ENCODE results near the gene SKI.

The SKI gene

DNA sequence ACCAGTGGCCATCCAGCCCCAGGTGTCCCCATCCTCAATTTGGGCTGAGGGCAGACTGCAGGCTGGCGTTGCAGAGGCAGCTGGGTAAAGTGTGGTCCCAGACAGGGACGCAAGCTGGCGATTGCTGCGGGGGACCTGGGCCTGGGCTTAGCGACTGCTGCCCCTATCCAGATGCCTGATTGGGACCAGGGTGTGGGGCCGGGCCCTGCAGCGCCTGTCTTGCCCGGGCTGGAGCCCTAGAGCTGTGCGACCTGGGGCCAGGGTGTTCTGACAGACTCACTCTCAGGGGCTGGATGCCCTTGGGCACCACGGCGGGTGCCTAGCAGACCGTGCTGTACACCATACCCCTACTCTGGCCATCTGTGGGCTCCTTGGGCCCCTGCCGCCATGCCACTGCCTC, 17.3 kb upstream of the SKI start:
- no peak for DNase-seq

DNA sequence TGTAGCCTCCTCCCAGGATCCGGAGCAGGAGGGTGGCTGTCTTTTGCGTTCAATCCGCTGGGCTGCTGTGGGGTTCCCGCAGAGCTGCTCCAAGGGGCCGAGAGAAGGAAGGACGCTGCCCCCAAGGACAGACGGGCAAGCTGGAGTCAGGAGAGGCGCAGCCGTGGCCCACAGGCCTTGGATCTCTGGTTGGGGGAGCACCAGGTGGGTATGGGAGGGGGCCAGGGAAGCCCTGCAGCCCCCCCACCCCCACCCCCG, 15.9 kb upstream of the SKI start:
- DNase-seq = no peak

DNA sequence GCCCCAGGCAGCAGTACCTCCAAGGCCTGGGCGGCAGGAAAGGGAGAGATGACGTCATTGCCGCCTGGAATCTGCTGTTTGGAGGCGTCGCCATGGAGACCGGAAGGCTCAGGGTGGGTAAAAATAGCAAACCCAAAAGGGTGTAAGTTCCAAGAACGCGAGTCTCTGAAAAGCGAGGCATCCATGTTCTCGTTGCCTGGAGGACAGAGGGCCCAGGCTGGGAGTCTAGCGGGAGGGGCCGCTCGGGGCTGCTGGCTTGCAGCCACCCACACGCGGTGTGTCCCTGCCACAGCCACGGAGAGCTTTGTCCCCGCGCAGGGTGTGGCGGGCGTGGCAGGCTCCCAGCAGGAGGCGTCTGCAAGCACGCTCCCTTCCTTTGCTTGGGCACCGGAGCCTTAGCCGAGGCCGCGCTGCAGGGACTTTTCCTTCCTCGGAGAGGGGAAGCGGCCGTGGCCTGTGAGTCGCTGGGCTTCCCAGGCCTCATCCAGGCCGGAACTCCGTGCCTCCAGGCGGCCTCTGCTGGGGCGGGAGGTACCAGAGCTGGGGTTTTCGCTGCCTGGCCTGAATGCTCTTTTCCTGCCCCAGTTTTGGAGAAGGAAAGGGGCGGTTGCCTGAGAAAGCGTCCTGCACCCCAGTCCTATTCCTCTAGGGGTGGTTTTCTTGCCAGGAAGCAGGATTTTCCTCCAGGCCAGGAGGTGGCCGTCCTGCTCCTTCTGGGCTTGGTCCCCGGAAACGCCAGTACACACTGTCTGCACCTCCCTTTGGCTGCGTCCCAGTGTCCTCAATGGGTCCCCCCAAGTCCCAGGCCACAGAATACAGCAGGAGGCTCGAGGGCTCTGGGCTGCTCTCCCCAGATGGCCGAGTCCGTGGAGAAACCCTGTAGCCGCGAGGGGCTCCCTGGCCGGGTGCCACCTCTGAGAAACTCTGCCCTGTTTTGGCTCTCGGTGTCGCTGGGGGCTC, 15.3 kb upstream of the SKI start:
- peak in 1 of 4 experiments; percentile 45 for DNase-seq

DNA sequence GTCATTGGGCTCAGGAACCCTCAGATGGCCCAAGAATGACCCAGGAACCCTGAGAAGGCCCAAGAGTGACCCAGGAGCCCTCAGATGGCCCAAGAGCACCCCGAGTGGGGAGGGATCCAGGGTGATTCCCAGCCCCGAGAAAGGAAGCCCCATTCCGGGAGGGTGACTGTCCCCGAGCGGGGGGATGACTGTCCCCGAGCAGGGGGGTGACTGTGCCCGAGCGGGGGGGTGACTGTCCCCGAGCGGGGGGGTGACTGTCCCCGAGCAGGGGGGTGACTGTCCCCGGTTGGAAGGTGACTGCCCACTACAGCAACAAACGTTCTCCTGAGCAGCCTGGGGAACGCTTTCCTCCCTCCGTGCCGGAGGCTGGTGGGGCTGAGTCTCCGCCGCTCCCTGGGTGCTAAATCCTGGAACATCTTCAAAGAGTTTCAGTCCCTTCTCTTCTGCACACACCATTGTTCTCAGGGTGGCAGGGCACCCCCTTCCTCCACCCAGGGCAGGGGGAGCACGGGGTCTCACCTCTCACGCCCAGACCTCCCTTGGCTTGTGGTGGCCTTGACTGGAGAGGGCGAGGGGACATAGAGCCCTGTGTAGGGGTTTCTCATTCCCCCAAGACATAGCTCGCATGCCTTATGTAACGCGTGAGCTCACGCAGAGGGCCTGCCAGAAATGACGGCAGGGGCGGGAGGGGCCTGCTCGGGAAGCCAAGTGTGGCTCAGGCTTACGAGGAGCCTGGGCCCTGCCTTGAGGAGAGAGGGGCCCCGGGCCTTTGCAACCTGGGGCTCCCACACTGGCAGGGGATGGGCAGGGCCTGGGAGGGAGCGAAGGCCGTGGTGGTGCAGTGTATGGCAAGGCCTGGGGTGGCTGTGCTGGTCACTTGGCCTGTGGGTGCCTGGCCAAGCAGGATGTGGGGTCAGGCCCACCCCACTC, 14.3 kb upstream of the SKI start:
- no peak for DNase-seq

DNA sequence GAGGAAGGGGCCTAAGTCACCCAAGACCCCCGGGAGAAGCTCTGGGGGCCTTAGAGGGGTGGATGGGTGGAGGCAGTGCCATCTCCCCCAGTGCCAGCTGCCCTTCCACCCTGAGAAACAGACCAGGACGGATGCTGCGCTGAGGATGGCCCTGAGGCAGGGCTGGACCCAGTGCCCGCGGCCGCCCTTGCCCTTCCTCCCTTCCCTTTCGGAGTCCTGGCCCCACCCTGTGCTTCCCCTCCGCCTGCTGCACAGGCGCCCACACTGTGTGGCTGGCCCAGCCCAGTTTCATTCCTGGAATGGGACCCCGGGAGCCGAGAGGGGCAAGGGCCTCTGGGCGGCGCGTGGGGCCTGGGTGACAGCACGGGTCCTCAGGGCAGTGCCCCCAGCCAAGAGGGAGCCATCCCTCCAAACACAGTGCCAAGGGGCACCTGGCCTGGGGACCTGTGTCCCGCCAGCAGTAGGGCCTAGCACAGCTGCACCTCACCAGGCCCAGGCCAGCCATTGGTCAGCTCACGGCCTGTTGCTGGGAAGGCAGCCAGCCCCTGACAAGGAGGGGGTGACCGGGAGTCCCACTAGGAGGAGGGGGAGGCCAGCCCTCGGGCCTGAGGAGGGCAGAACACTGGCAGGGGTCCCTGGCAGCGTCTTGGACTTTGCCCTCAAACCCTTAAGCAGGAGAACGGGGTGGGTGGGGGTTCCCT, 13.4 kb upstream of the SKI start:
- DNase-seq = no peak

DNA sequence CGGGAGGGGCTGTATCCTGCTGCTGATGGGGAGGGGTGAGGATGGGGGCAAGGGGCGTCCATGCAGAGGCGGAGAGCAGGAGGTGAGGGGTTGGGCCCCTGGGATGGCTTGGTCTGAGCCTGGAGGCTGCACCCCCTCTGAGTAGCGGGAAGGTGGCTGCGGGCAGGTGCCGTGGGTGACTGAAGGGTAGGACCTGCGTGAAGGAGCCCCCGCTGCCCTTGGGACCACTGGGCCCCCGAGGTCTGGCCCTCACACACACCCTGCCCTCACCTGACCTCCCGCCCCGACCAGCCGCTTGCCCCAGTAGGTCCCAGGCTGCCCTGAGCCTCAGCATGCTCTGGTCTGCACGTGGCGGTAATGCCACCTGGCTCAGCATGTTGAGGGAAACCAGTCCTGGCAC, 12.8 kb upstream of the SKI start:
- DNase-seq = no peak

DNA sequence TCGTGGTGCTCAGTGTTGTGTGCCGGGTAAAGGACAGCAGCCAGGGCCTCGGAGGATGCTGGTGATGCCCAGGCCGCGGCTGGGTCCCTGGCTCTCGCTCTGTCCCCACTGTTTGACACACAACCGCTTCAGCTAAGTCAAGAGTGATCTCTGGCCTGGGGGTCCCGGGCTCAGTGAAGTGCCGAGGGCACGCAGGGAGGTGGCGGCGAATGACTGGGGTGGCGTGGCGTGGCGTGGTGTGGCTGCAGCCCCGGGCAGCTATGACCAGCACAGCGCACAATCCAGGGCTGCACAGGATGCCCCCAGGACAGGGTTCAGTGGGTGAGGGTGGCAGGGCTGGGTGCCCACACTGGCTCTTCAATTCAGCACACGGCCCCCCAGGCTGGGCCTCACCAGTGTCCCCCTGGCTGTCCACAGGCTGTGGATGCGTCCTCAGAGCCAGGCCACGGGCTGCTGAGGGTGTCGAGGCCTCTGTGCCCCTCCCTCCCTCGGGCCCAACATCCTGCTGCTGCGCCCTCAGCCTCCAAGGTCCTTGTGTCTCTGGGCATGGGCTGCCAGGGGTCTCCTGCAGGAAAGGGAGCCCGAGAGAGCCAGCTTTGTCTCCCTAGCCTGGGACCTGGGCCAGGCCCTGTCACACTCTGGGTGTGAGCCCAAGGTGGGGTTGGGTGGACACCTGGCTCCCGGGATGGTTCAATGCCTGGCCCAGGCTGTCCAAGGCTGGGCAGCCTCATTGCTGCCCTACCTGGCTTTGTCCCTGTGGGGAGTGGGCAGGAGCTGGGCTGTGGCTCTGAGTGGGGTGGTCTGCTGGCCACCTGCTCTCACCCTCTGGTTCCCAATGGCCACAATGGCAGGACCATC, 12.0 kb upstream of the SKI start:
- no peak for DNase-seq

DNA sequence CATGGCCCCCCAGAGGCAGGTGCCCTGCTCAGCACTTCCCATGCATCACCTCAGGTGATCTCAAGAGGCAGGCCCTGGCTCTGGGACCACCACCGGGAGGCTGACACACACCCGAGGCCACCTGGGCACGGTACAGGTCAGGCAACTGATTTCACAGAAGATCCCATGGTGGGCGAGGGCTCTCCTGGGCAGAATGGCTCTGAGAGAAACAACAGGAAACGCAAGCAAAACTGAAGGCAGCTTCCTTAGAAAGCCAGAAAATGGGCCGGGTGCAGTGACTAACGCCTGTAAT, 11.4 kb upstream of the SKI start:
- DNase-seq = no peak

DNA sequence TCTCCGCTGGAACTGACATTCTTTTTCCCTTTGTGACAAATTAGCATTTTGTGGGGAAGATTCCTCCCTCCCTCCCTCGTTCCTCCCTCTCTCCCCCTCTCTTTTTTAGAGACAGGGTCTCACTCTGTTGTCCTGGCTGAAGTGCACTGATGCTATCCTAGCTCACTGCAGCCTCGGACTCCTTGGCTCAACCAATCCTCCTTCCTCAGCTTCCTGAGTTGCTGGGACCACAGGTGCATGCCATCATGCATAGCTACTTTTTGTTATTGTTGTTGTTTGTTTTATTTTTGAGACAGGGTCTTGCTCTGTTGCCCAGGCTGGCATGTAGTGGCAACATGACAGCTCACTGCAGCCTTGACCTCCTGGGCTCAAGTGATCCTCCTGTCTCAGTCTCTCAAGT, 6.8 kb upstream of the SKI start:
- DNase-seq = no peak

DNA sequence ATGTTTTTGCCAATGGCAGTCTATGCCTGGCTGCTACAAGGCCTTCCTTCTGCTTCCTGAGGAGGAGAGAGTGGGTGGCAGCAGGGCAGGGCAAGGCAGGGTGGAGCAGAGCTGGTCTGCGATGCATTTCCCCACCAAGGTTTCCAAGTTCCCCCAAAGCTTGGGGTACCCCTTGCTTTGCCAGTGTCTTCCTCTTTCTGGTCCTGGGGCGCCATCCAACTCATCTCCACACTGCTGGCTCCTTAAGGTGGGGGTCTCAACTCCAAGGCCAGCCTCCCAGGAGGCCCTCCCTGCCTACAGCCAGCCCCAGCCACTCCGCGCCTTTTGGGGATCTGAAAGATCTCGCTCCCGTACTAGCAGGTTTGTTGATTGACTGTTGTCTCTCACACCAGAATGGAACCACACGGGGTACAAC, 3.9 kb upstream of the SKI start:
- no peak for DNase-seq

DNA sequence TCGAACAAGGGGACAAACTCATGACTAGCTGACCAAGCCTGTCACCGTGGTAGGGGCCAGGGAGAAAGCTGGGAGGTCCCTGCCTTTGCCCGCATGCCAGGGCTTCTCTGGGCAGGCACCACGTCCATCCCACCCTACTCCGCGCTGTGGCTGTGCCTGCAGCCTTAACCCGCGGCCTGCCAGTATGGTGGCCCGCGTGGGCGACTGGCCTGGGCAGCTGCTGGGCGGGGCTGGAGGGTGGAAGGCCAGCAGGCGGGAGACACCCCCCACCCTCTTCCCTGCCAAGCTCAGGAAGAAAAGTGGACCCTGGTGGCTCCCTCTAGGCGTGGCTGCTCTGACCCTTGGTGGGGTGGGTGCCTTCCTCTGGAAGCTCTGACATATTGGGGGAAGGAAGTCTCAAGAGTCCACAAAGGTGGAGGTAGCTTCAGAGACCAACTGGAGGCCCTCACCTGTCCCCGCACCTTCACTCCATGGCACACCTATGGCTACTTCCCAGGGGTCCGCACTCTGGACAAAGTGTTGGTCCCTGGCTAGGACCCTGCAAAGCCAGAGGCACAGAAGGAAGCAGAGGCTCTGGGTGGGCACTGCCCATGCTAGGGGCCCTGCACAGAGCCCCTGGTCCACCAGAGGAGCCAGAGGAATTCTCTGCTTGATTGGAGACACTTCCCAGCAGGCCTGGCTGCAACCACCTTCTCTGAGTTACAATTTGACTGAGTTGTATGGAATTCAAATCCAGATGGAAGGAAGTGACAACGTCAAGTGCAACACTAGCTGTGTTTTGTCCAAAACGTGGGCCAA, 3.3 kb upstream of the SKI start:
- DNase-seq = no peak

DNA sequence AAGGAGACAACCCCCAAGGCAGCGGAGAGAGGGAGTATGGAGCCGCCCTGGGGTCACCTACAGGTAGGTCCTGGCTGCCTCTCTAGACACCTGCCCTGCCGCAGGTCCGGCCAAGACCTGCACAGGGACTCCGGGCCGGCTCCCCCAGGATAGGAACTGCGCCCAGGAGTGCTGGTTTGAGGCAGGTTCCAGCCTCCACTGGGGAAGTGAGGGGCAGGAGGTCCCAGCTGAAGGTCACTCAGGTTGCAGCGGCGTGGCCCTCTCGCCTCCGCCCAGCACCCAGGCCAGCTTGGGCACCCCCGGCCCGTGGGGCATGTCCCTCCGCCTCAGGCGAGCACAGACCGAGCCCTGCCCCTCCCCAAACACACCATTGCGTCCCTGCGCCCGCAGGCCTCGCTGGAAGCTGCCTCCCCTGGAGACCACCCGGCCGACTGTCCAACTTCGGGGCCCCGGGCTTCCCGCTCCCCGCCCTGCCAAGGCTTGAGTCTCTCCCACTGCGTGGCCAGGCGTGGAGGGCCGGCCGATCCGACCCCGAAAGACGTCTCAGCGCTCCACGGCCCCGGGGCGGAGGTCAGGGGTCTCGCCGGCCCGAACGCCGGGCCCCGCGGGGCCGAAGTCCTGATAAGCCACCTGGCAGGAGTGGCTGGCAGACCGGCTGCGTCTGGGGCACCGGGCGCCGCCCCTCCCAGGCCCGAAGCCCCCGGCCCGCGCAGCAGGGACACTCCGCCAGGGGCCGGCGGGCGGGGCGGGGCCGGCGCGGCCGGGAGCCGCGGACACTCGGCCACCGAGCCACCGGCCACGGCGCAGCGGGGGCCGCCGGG, 1.4 kb upstream of the SKI start:
- DNase-seq = no peak

DNA sequence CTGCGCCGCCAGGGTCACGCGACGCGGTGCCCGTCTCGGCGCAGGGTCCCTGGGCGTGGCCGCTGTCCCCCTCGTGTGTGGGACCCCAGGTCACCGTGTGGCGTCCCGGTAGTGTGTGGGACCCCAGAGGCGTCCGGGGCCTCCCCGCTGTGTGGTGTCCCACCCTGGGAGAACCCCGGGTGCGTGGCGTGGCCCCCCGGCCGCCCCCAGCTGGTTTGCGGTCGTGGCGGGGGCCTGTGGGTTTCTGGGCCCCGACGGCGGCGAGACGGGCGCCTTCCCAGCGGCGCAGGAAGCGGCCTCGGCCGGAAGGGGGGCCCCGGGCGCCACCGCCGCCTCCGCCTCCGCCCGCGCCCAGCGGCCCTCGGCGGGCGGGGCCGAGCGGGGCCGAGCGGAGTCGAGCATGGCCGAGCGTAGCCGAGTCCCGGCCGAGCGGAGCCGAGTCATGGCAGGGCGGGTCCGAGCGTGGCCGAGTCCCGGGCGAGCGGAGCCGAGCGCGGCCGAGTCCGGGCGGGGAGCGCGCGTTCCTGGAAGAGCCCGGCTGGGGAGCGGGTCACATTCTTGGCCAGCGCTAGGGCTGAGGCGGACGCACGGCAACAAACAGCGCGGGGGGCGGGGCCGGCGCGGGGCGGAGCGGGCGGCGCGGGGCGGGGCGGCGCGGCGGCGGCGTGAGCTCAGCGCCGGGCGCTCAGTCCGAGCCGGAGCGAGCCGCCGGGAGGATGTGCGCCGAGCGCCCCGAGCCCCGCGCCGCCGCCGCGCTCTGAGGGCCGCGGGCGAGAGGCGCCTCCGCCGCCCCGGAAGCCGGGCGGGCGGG, 568 bp upstream of the SKI start:
- DNase-seq = peak; percentile 81 to 94 (median 84)

DNA sequence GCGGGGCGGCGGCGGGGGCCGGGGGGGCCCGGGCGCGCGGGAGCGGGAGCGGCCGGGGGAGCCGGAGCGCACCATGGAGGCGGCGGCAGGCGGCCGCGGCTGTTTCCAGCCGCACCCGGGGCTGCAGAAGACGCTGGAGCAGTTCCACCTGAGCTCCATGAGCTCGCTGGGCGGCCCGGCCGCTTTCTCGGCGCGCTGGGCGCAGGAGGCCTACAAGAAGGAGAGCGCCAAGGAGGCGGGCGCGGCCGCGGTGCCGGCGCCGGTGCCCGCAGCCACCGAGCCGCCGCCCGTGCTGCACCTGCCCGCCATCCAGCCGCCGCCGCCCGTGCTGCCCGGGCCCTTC, 546 bp downstream of the SKI start:
- peak in 1 of 4 experiments; percentile 41 for DNase-seq

DNA sequence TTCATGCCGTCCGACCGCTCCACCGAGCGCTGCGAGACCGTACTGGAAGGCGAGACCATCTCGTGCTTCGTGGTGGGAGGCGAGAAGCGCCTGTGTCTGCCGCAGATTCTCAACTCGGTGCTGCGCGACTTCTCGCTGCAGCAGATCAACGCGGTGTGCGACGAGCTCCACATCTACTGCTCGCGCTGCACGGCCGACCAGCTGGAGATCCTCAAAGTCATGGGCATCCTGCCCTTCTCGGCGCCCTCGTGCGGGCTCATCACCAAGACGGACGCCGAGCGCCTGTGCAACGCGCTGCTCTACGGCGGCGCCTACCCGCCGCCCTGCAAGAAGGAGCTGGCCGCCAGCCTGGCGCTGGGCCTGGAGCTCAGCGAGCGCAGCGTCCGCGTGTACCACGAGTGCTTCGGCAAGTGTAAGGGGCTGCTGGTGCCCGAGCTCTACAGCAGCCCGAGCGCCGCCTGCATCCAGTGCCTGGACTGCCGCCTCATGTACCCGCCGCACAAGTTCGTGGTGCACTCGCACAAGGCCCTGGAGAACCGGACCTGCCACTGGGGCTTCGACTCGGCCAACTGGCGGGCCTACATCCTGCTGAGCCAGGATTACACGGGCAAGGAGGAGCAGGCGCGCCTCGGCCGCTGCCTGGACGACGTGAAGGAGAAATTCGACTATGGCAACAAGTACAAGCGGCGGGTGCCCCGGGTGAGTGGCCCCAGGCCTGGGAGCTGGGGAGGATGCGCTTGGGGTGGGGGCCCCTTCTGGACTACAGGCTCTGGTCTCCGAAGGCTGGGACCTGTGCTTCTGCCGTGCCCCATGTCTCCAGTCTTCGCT, 1.1 kb downstream of the SKI start:
- DNase-seq = peak in 2 of 4 experiments; percentile 30 to 41

DNA sequence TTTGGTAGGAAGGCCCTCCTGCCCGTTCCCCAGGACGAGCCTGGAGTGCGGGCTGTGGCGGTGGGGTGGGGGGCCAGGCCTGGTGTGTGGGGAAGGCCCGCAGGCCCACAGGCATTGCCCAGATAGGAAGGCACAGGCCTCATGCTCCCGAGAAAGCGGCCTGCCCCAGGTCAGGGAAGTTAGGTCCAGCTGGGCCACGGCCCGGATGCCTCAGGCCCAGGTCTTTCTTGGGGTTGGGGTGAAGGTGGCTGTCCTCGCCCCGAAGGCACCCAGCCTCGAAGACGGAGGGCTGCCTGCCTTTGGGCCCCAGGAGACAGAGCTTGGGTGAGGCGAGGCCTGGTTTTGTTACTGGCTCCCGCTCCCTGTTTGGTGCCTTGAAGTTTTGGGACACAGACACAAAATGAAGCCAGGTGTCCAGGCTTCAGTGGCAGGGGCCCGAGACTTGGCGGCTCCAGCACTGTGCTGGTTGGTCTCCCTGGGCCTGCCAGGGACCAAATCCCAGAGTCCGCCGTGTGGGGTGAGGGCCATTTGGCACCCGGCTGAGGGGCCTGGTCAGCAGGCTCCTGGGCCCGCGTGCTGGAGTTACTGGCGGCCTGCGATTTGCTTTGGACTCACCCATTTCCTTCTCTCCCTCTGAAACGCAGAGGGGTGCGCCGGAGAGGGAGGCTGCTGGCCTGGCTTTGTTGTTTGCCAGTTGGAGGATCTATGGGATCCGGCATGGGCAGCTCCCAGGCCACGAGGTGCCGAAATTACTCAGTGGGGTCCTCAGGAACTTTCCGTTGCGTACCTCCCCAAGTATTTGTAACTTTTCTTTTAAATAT, 2.0 kb downstream of the SKI start:
- DNase-seq = no peak

DNA sequence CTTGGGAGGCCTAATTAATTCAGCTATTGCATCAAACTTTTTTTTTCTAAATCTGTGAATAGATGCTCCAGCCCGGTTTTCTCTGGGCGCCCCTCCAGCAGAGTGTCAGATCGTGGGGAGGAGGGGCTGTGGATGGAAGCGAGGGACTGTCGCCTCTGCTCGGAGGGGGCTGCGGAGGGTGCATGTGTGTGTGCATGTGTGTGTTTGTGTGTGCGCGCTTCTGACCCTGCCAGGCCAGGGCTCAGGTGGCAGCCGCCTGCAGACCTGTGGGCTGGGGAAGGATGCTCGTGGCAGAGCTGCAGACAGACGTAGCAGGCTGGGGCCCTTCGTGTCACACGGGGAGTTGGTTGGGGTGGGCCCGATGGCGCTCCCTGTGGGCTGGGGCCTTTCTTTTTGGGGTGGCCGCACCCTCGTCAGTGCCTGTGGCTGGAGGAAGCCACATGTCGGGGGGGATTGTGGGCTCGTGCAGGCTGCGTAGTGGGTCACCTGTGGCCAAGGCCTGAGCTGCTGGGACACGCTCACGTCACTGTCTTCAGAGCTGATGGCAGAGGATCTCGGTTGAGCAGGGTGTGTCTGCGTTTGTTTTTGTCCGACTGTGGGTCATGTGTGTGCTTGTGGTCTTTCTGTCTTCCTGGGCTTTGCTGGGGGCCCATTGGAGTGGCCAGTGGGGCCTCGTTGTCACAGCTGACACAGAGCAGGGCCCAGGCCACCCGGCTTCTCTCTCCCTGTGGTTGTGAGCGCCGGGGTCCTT, 2.8 kb downstream of the SKI start:
- peak in 2 of 4 experiments; percentile 28 to 32 for DNase-seq
